HL-60/S4 (cell line): ENCODE measurements around the gene FAM181A.

Source experiments
- in situ Hi-C: fragments of 300-500 bp; cut with MboI; formaldehyde crosslinking; loops from 2 replicates; pipeline ENCODE4 v1.14.3; 2022; ENCODE audit warnings: low sequenced_read_pairs

Gene FAM181A

DNA sequence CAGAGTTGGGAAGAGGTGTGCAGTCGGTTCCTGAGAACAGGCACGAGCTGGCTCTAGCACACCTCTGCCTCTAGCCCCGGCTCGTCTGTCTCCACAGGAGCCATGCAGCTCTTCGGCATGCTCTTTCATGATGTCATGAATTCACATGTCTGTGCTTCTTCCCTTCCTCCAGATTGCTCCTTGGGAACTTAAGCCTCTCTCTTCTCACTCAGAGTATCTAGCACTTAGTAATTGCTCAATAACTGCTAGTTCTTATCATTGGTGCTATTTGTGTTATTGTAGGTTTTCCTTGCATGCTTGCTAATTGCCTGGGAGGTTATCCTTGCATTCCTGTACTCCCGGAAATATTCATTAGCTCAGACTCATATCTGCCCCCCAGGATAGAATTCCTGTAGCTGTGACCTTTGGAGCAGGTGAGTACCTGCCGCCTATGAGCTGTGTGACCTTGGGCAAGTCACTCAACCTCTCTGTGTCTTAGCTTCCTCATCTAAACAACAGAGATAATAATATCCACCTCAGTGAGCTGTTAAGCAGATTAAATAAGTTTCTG is 19.5 kb downstream of the FAM181A start:
- in situ Hi-C loops = no loop called here

DNA sequence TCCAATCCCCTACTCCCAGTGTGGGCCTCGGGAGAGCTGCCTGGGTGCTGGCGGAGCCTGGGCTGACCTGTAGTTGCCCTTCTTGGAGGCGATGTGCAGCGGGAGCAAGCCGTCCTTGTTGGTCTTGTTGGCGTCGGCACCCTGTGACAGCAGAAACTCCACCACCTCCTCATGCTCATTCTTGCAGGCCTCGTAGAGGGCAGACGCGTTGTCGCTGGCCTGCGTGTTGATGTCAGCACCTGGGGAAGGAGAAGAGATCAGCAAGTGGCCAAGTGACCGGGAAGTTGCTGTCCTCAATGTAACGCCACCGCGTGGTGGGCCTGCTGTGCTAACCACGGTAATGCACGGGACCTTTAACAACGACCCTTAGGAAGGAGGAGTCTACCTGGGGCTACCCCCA is 20.1 kb downstream of the FAM181A start:
- in situ Hi-C loops = no loop called here

DNA sequence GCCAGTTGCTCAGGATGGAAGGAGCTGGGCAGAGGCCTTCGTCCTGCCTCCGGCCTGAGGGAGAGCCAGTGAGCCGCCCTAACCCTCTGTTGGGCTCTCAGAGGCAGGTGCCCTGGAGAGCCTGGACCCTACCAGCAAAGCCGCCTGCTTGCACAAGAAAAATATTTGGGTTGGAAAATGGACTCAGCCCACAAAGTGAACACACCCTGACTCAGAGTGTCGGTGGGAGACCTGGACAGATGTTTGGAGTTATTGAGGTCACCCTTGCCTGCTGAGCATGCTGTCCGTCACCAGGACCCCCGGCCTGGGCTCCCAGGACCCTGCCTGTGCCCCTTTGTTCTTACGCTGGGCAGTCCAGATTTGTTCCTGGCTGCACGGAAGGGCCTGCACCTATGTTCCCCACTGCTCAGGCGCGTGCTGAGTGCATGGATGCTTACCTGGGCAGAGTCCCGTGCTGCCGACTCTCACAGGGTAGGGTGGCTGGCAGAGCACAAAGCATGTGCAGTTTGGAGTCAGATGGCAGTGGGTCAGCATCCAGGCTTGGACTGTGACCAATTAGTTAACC is 22.4 kb downstream of the FAM181A start:
- in situ Hi-C loops = loop anchor here (25.0 kb wide), 1 partner anchor 1563 kb away; the partner anchor contains the start of gene SYNE3

DNA sequence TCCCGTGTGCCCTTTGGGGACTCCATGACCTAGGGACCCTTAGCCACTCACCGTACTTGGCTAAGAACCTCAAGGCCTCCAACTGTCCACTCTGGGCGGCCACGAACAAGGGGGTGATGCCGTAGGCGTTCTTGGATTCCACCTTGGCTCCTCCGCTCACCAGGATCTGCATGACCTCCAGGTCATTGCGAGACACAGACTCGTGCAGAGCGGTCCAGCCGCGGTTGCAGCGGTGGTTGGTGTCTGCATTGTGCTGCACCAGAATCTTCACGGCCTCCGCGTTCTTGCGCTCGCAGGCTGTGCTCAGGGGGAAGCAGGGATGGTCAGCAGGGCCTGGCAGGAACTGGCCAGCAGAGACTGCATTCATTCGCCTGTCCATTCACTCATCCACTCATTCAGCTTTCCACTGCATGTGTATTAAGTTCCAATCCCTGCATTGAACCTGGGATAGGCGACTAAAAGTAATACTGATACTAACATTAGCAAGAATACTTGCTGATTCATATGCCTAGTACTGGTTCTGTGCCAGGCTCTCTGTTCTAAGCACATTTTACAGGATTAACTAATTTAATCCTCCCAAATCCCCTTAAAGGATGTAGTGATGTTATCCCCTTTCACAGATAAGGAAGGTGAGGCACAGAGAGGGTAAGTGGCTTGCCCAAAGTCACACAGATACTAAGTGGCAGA is 23.9 kb downstream of the FAM181A start:
- in situ Hi-C loops = loop anchor here (25.0 kb wide), 1 partner anchor 1561 kb away; the partner anchor contains the start of gene SYNE3

DNA sequence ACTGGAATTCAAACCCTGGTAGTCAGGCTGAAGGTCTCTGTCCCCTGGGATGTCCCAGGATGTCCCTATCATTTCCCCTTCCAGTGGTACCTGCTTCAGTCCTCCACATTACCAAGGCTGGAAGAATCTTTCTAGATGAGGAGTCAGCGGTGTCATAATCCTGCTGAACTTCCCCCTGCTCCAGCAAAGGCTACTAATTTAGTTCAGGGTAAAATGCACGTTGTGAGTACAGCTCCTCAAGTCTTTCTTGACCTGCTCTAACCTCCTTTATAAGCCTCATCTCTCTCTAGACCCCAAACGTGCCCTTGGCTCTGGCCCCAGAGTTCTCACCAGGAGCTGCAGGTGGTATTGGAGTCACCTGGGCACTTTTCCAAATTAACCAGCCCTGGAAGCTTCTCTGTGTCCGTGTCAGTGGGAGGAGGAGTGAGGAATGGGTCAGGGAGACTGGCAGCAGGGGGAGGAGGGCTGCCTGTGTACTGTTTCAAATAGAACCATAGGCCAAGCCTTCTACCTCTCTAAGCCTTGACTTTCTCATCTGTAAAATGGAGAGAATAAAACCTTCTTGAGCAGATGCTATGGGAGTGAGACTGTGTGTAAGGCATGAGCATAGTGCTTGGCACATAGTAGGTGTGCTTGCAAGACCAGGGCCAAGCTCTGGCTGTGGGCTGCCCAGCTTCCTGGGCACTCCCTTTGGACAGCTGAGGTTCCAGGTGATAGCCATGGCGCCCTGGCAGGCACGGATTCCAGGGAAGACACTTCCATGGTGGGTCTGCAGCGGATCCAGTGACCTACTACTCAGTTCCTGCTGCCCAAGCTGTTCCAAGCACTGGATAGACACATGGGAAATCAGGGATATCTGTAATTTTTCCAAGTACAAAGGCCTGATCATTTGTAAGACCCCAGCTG is 24.7 kb downstream of the FAM181A start:
- in situ Hi-C loops = loop anchor here (25.0 kb wide), 1 partner anchor 1560 kb away; the partner anchor contains the start of gene SYNE3

DNA sequence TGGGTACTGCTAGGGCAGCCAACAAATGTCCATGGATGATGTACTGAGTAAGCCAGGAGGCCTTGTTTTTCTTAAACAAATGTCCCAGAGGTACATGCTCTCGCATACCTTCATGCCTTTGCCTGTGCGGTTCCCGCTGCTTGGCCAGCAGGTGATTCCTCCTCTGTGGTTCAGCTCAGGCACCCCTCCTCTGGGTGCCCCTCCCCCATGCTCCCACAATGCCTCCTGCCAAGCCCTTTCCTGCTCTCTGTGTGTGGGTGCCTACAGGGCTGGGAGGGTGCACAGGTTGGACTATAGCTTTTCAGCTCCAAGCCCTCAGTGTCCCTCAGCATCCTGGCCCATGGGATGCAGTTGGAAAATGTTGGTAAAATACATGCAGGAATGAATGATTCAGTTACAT is 25.7 kb downstream of the FAM181A start:
- in situ Hi-C loops = loop anchor here (25.0 kb wide), 1 partner anchor 1559 kb away; the partner anchor contains the start of gene SYNE3

DNA sequence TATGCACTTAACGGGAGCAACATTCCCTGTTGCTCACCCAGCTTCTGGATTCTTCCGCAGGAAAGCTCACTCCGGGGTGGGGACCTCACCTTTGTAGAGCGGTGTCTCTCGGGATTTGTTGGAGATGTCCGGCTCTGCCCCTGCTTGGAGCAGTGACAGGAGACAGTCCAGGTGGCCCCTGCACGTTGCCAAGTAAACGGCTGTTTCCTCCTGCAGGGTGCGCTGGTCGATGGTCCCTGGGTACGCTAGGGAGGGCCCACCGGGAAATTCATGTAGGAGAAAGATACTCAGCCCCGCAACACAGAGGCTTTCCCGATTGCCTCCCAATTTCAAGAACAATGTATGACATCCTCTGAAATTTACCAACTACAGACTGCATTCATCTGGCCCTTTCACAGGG is 26.1 kb downstream of the FAM181A start:
- in situ Hi-C loops = loop anchor here (25.0 kb wide), 1 partner anchor 1559 kb away; the partner anchor contains the start of gene SYNE3

DNA sequence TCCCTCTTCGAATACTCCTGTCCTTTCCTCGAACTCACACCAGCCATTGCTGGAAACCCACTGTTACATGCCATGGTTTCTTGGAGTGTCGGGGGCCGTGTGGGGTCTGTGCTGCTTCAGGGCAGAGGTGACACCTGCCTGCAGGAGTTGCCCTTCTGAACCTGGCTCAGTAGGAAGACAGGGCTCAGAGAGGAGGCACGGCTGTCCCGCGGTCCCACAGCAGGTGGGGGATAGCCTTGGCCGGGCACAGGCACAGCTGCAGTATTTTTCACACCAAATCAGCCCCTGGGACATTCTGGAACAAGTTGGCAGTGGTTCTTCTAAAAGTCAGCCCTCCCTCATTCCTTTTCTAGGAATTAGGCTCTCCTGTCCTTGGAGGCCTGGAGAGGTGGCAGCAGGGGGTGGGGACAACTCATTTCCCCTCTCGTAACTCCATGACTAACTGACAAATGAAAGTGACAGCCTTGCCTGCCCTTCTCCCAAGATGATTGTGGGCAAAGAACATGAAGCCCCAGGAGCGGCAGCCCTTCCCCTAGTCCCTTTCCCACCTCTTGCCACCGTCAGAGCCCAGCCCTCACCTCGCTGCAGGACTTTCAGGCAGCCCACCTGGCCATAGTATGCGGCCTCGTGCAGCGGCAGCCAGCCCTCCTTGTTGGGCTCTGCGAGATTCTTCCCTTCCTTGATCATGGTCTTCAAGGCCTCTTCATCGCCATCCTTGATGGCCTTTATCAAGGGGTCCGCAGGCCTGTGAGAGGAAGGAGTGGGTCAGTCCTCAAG is 26.8 kb downstream of the FAM181A start:
- in situ Hi-C loops = loop anchor here (25.0 kb wide), 1 partner anchor 1558 kb away; the partner anchor contains the start of gene SYNE3

DNA sequence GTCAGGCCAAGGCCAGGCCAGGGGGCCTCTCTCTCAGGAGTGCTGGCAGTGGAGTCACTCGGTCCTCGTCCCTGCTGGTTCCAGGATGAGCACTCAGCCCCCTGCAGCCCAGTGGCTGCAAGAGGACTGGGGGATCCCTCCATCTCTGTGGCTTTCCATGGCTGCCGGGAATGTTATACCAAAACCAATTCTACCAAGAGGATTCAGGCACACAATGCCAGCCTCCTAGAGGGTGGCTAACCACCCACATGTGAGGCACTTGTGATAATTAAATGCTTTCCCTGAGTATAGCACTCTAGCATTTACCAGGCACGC is 27.3 kb downstream of the FAM181A start:
- in situ Hi-C loops = loop anchor here (25.0 kb wide), 1 partner anchor 1558 kb away; the partner anchor contains the start of gene SYNE3

DNA sequence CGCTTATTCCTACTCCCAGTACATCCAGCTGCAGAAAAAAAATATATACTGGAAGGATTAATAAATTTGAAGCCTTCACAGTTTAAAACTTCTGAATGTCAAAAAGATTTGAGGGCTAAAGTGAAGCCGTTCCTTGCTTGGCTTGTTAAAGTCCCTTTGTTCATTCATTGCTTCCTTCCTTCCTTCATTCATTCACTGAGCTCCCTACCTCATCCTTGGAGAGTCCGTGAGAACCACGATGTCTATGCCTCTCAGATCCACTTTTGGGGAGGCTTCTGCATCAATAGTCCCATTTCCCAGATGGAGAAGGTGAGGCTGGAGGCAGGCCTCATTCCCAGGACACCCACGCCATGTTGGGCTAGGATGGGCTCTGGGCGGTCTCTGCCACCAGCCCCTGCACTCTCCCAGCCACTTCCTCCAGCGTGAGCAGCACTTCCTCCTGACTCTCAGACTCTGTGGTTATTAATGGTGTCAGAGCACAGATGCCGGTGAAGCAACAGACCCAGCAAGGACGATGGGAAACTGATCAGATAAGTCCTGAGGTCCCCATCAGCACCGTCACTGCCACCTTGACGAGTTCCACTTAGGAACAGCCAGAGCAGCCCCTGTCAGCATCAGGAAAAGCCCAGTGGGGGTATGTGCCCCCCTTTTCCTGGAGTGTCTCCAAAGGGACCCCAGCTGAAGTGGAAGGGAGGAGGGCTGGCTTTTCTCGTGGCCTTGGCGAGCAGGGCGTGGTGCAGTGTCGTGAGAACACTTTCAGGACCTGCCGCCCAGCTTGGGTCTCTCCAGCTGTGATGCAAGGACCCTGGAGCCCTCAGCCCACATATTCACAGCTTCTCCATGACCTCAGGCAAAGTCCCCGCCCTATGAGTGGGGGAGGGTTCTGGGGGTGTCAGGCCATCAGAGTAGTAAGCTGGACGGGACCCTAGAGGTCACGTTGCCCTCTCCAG is 28.0 kb downstream of the FAM181A start:
- in situ Hi-C loops = loop anchor here (25.0 kb wide), 1 partner anchor 1557 kb away; the partner anchor contains the start of gene SYNE3

DNA sequence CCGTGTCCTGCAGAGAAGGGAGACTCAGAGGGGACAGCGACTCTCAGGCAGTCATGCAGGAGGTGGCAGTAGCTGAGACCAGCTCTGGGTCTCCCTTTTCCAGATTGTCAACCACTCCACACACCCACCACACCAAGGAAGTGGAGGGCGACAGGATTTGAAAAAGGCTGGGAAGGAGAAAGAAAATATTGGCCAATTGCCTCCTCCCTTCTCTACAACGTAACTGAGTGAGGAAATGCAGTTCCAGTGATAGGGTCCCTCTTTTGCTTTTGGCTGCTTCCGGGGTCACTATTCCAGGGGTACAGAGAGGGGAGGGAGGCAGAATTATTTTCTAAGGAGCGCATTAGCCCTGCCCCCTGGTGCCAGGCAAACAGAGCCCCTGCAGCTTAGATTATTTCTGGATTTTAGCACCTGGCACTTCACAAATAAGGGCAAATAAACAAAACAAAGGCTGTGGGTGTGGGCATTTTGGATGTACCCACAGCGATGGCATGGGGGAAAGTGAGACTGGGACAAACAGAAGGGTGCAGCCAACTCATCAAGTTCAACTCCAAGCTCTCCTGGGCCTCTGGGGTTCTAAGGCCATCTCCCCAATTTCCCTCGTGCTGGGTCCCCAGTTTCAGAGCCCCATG is 28.8 kb downstream of the FAM181A start:
- in situ Hi-C loops = loop anchor here (25.0 kb wide), 1 partner anchor 1556 kb away; the partner anchor contains the start of gene SYNE3

DNA sequence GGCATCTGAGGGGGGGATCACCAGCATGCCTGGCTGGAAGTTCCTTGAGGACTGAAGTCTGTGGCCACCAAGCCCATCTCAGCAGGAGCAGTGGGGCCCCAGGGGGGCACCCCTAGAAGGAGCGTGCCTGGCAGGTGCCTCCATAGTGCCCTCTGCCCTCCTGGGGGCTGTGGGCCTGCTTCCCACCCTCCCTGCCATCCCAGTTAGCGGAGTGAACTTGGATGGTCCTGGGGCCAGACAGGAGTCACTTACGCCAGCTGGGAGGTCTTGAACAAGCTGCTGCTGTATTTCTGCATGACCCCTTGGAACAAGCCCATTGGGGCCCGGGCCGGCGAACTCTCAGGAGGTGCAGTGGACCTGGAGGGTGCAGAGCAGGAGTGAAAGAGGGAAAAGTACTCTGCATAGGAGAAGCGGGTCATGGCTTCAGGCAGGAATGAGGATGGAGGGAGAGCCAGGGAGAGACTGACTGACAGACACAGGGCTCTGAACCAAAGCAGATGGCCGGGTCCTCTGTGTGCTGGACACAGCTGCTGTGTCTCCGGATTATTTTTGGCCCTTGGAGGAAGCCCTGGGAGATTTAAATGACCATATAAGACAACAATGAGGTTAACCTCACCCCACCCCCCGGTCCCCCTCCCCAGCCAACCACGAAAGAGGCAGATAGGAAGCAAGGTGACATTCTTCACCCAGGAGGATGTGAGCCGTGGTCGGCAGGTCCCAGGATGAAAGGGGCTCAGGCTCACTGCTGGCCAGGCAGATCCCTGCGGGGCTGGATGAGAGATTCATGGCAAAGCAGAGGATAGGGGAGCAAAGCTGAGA is 29.6 kb downstream of the FAM181A start:
- in situ Hi-C loops = loop anchor here (25.0 kb wide), 1 partner anchor 1556 kb away; the partner anchor contains the start of gene SYNE3

DNA sequence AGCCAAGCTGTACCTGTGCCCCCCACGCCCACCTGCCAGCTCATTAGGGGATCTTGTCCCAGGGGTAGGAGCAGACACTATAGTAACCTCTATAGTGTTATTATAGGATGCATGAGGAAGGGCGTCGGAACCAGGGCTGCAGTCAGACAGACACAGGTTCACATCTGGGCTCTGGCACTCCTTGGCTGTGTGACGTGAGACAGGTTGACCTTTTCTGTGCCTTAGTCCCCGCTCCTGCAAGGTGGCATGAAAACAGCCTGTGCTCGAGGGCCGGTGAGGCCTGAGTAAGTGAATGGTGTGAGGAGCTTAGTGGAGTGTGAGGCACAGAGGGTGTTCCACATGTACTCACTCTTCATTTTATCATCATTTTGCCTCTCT is 30.2 kb downstream of the FAM181A start:
- in situ Hi-C loops = loop anchor here (25.0 kb wide), 1 partner anchor 1555 kb away; the partner anchor contains the start of gene SYNE3

DNA sequence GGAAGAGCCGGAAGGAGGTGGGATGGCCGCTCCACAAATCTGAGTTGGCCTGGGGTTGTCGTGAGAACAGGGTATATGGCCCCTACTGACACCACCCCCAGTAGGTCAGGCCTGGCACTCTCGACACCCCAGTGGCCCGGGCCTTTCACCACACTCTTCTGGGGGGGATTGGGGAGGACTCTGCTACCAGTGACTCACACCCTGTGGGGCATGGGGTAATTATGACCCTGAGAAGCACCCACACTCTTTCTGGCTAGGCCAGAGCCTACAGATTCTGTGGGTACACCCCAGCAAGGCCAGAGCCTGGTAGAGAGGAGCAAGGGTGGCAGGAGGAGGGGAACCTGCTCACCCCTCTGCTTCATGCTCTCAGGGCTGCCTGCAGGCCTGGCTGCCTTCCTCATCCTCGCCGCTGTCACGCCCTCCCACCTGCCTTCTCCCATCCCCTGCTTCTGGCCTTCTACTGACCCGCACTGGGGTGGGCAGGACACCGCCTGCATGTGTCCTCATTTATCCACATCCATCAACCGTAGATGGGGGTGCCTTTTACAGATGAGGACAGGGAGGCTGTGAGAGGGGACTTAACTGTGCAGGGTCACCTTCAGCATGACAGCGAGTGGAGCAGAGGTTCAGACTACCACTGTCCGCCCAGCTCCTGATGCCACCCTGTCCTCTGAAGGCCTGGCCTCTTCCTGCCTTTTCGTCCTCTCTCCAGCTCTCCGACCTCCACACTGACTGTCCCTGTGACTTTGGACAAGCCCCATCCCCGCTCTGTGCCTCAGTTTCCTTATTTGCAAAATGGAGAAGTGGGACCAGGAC is 30.8 kb downstream of the FAM181A start:
- in situ Hi-C loops = loop anchor here (25.0 kb wide), 1 partner anchor 1554 kb away; the partner anchor contains the start of gene SYNE3

DNA sequence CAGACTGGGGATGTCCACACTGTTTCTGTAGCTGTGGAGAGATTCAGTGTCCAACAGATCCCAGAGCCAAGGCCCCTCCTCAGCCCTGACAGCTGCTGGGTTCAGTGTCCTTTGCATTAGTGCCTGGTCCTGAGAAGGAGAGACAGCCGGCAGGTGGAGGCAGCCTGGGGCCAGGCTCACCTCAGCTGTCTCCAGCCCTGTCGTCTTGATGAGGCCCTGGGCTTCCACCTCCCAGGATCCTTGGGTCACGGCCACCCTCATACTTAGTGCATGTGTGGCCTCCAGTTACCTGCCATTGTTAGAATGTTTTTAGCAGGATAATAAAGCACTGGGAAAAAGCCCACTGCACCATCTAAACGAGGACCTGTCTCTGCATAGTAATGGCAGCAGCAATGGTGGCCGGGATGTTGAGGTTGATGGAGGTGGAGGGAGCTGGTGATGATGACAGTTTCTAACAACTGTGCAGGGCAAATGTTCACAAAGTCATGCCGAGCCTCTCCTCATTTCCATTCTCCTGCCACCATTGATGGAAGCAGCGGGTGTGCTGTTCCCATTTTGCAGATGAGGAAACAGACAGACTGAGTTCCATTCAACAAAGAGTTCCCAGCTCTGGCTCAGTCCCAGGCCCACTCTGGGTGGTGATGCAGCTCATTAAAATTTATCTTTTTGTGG is 31.6 kb downstream of the FAM181A start:
- in situ Hi-C loops = loop anchor here (25.0 kb wide), 1 partner anchor 1554 kb away; the partner anchor contains the start of gene SYNE3
